GM19452 (cell line): Measurements from ENCODE around the gene FAM9C.
"Not testable (repeated sequence)": the region's sequence is repeated elsewhere in the genome, so short reads cannot be mapped to it uniquely, and the experiment has no call there.

Source experiments
- ATAC-seq: cut with Tn5 transposase; IDR thresholded peaks from one replicate; pipeline ENCODE4 v1.9.1; 2021; ENCODE audit not compliant: unreplicated experiment

FAM9C gene

GRCh38 chrX:13076176-13076961, 31.9 kb upstream of the FAM9C start:
- ATAC-seq: peak; percentile 50

- ATAC-seq: peak; percentile 74
Observed at GRCh38 chrX:13074297-13075262, 30.2 kb upstream of the FAM9C start.

- no peak for ATAC-seq
Observed at GRCh38 chrX:13069771-13070416, 25.5 kb upstream of the FAM9C start.

- ATAC-seq: no peak
Observed at GRCh38 chrX:13068651-13069050, 24.2 kb upstream of the FAM9C start.

GRCh38 chrX:13067773-13068172, 23.4 kb upstream of the FAM9C start:
- ATAC-seq: no peak

- no peak for ATAC-seq
Observed at GRCh38 chrX:13066391-13066790, 22.0 kb upstream of the FAM9C start.

GRCh38 chrX:13064599-13065143, 20.3 kb upstream of the FAM9C start:
- no peak for ATAC-seq

- ATAC-seq: not testable (repeated sequence)
Observed at GRCh38 chrX:13063124-13063523, 18.7 kb upstream of the FAM9C start.

- not testable (repeated sequence) for ATAC-seq
Observed at GRCh38 chrX:13062331-13062730, 17.9 kb upstream of the FAM9C start.

GRCh38 chrX:13061215-13061708, 16.8 kb upstream of the FAM9C start:
- ATAC-seq: not testable (repeated sequence)

- ATAC-seq: no peak
Observed at GRCh38 chrX:13059637-13060499, 15.4 kb upstream of the FAM9C start.

- peak; percentile 53 for ATAC-seq
Observed at GRCh38 chrX:13055486-13055885, 11.1 kb upstream of the FAM9C start.

- no peak for ATAC-seq
Observed at GRCh38 chrX:13053171-13053570, 8.8 kb upstream of the FAM9C start.

GRCh38 chrX:13051529-13052172, 7.2 kb upstream of the FAM9C start:
- ATAC-seq: peak; percentile 68

- ATAC-seq: no peak
Observed at GRCh38 chrX:13051167-13051528, 6.7 kb upstream of the FAM9C start.

GRCh38 chrX:13050151-13050550, 5.7 kb upstream of the FAM9C start:
- ATAC-seq: no peak

GRCh38 chrX:13048280-13048679, 3.9 kb upstream of the FAM9C start:
- no peak for ATAC-seq

- no peak for ATAC-seq
Observed at GRCh38 chrX:13047759-13048158, 3.3 kb upstream of the FAM9C start.

GRCh38 chrX:13046141-13046855, 1.9 kb upstream of the FAM9C start:
- ATAC-seq: no peak
